ENCODE data around the gene AGPAT2. TPM values are rescaled to one million over a fixed set of nuclear protein-coding genes. Genes with fewer than 3 reads are reported as not detected.

AGPAT2 gene
- polyA plus RNA-seq: 100 to 1,000 TPM in 1 of 2 donors, 10 to 100 TPM in 1; 90.7 to 100 TPM

GRCh38 chr9:136686794-136687711, at the start of gene AGPAT2:
AGPAT2 (minus strand) TSS chr9:136687457; CDS start chr9:136687357, 100 bp downstream.
- Histone ChIP-seq H3K4me1 (ENCODE audit: control insufficient read depth in 2 of 2, insufficient read depth in 2 of 2, low read length in 1 of 2) (peaks cover 11 to 39% of the 10 kb centered on the region in 2 donors), H3K36me3 (ENCODE audit: control insufficient read depth in 2 of 2, insufficient read depth in 2 of 2, low read length in 1 of 2) (peaks cover 0 to 6% of the 10 kb centered on the region in 2 donors), H3K27me3 (ENCODE audit: control insufficient read depth in 1 of 2, insufficient read depth in 2 of 2, low read length in 2 of 2) (no peaks in the 10 kb centered on the region), H3K27ac (ENCODE audit: low read depth in 2 of 2, low read length in 1 of 2) (peak within 1 kb of the TSS; percentile 84 to 90), H3K9me3 (ENCODE audit: control insufficient read depth in 2 of 2, insufficient read depth in 1 of 2, low read depth in 1 of 2, low read length in 1 of 2) (no peaks in the 10 kb centered on the region), H3K4me3 (ENCODE audit: low read depth in 1 of 2, low read length in 2 of 2) (peak within 1 kb of the TSS; percentile 67 to 79)
- WGBS, 2 donors: 0 to 1% methylated on average over 79 to 105 of the region's 106 CpGs

- no peaks in the 10 kb centered on the region for H3K9me3 ChIP-seq (ENCODE audit: control insufficient read depth in 2 of 2, insufficient read depth in 1 of 2, low read depth in 1 of 2, low read length in 1 of 2)
- H3K4me1 ChIP-seq (ENCODE audit: control insufficient read depth in 2 of 2, insufficient read depth in 2 of 2, low read length in 1 of 2): peaks cover 0 to 1% of the 10 kb centered on the region in 2 donors
- H3K27me3 ChIP-seq (ENCODE audit: control insufficient read depth in 1 of 2, insufficient read depth in 2 of 2, low read length in 2 of 2): no peaks in the 10 kb centered on the region
- H3K4me3 ChIP-seq (ENCODE audit: low read depth in 1 of 2, low read length in 2 of 2): no peak overlapping the region
- H3K36me3 ChIP-seq (ENCODE audit: control insufficient read depth in 2 of 2, insufficient read depth in 2 of 2, low read length in 1 of 2): no peaks in the 10 kb centered on the region
- WGBS, 2 donors: 85 to 87% methylated on average over 20 to 21 of the region's 21 CpGs
- no peak overlapping the region for H3K27ac ChIP-seq (ENCODE audit: low read depth in 2 of 2, low read length in 1 of 2)
Observed at GRCh38 chr9:136735812-136736480, 48.7 kb upstream of the AGPAT2 start.

- WGBS, 2 donors: 82 to 84% methylated on average over 12 of the region's 12 CpGs
- H3K9me3 ChIP-seq (ENCODE audit: control insufficient read depth in 2 of 2, insufficient read depth in 1 of 2, low read depth in 1 of 2, low read length in 1 of 2): no peaks in the 10 kb centered on the region
- H3K27me3 ChIP-seq (ENCODE audit: control insufficient read depth in 1 of 2, insufficient read depth in 2 of 2, low read length in 2 of 2): no peaks in the 10 kb centered on the region
- H3K27ac ChIP-seq (ENCODE audit: low read depth in 2 of 2, low read length in 1 of 2): no peak overlapping the region
- no peaks in the 10 kb centered on the region for H3K4me1 ChIP-seq (ENCODE audit: control insufficient read depth in 2 of 2, insufficient read depth in 2 of 2, low read length in 1 of 2)
- H3K4me3 ChIP-seq (ENCODE audit: low read depth in 1 of 2, low read length in 2 of 2): no peak overlapping the region
- H3K36me3 ChIP-seq (ENCODE audit: control insufficient read depth in 2 of 2, insufficient read depth in 2 of 2, low read length in 1 of 2): no peaks in the 10 kb centered on the region
Observed at GRCh38 chr9:136734837-136735496, 47.7 kb upstream of the AGPAT2 start.

- 86 to 91% methylated on average over 12 of the region's 12 CpGs for WGBS, 2 donors
- Histone ChIP-seq H3K27ac (ENCODE audit: low read depth in 2 of 2, low read length in 1 of 2) (no peak overlapping the region), H3K27me3 (ENCODE audit: control insufficient read depth in 1 of 2, insufficient read depth in 2 of 2, low read length in 2 of 2) (no peaks in the 10 kb centered on the region), H3K9me3 (ENCODE audit: control insufficient read depth in 2 of 2, insufficient read depth in 1 of 2, low read depth in 1 of 2, low read length in 1 of 2) (no peaks in the 10 kb centered on the region), H3K4me3 (ENCODE audit: low read depth in 1 of 2, low read length in 2 of 2) (no peak overlapping the region), H3K4me1 (ENCODE audit: control insufficient read depth in 2 of 2, insufficient read depth in 2 of 2, low read length in 1 of 2) (peaks cover 3 to 5% of the 10 kb centered on the region in 2 donors), H3K36me3 (ENCODE audit: control insufficient read depth in 2 of 2, insufficient read depth in 2 of 2, low read length in 1 of 2) (no peaks in the 10 kb centered on the region)
Observed at GRCh38 chr9:136733611-136734010, 46.4 kb upstream of the AGPAT2 start.

GRCh38 chr9:136732444-136733178, 45.4 kb upstream of the AGPAT2 start:
- Histone ChIP-seq H3K36me3 (ENCODE audit: control insufficient read depth in 2 of 2, insufficient read depth in 2 of 2, low read length in 1 of 2) (no peaks in the 10 kb centered on the region), H3K4me3 (ENCODE audit: low read depth in 1 of 2, low read length in 2 of 2) (no peak overlapping the region), H3K4me1 (ENCODE audit: control insufficient read depth in 2 of 2, insufficient read depth in 2 of 2, low read length in 1 of 2) (peaks cover 3 to 5% of the 10 kb centered on the region in 2 donors), H3K27me3 (ENCODE audit: control insufficient read depth in 1 of 2, insufficient read depth in 2 of 2, low read length in 2 of 2) (no peaks in the 10 kb centered on the region), H3K9me3 (ENCODE audit: control insufficient read depth in 2 of 2, insufficient read depth in 1 of 2, low read depth in 1 of 2, low read length in 1 of 2) (no peaks in the 10 kb centered on the region), H3K27ac (ENCODE audit: low read depth in 2 of 2, low read length in 1 of 2) (no peak overlapping the region)
- WGBS, 2 donors: 67 to 68% methylated on average over 16 of the region's 16 CpGs

- Histone ChIP-seq H3K27ac (ENCODE audit: low read depth in 2 of 2, low read length in 1 of 2) (no peak overlapping the region), H3K4me1 (ENCODE audit: control insufficient read depth in 2 of 2, insufficient read depth in 2 of 2, low read length in 1 of 2) (peaks cover 3 to 18% of the 10 kb centered on the region in 2 donors), H3K36me3 (ENCODE audit: control insufficient read depth in 2 of 2, insufficient read depth in 2 of 2, low read length in 1 of 2) (peaks cover 4 to 12% of the 10 kb centered on the region in 2 donors), H3K9me3 (ENCODE audit: control insufficient read depth in 2 of 2, insufficient read depth in 1 of 2, low read depth in 1 of 2, low read length in 1 of 2) (no peaks in the 10 kb centered on the region), H3K27me3 (ENCODE audit: control insufficient read depth in 1 of 2, insufficient read depth in 2 of 2, low read length in 2 of 2) (no peaks in the 10 kb centered on the region), H3K4me3 (ENCODE audit: low read depth in 1 of 2, low read length in 2 of 2) (no peak overlapping the region)
- 91 to 100% methylated on average over 8 of the region's 8 CpGs for WGBS, 2 donors
Observed at GRCh38 chr9:136729926-136730325, 42.7 kb upstream of the AGPAT2 start.

- Histone ChIP-seq H3K36me3 (ENCODE audit: control insufficient read depth in 2 of 2, insufficient read depth in 2 of 2, low read length in 1 of 2) (peaks cover 8 to 18% of the 10 kb centered on the region in 2 donors), H3K27ac (ENCODE audit: low read depth in 2 of 2, low read length in 1 of 2) (no peak overlapping the region), H3K9me3 (ENCODE audit: control insufficient read depth in 2 of 2, insufficient read depth in 1 of 2, low read depth in 1 of 2, low read length in 1 of 2) (no peaks in the 10 kb centered on the region), H3K4me3 (ENCODE audit: low read depth in 1 of 2, low read length in 2 of 2) (peak overlapping the region in 1 of 2 donors; percentile 95), H3K4me1 (ENCODE audit: control insufficient read depth in 2 of 2, insufficient read depth in 2 of 2, low read length in 1 of 2) (peaks cover 3 to 18% of the 10 kb centered on the region in 2 donors), H3K27me3 (ENCODE audit: control insufficient read depth in 1 of 2, insufficient read depth in 2 of 2, low read length in 2 of 2) (no peaks in the 10 kb centered on the region)
- WGBS, 2 donors: 55 to 71% methylated on average over 7 of the region's 7 CpGs
Observed at GRCh38 chr9:136729144-136729543, 41.9 kb upstream of the AGPAT2 start.

- Histone ChIP-seq H3K36me3 (ENCODE audit: control insufficient read depth in 2 of 2, insufficient read depth in 2 of 2, low read length in 1 of 2) (peaks cover 8 to 23% of the 10 kb centered on the region in 2 donors), H3K27me3 (ENCODE audit: control insufficient read depth in 1 of 2, insufficient read depth in 2 of 2, low read length in 2 of 2) (no peaks in the 10 kb centered on the region), H3K4me1 (ENCODE audit: control insufficient read depth in 2 of 2, insufficient read depth in 2 of 2, low read length in 1 of 2) (peaks cover 3 to 20% of the 10 kb centered on the region in 2 donors), H3K27ac (ENCODE audit: low read depth in 2 of 2, low read length in 1 of 2) (peak overlapping the region; percentile 24 to 83), H3K4me3 (ENCODE audit: low read depth in 1 of 2, low read length in 2 of 2) (peak overlapping the region; percentile 90 to 95), H3K9me3 (ENCODE audit: control insufficient read depth in 2 of 2, insufficient read depth in 1 of 2, low read depth in 1 of 2, low read length in 1 of 2) (no peaks in the 10 kb centered on the region)
- 2 to 4% methylated on average over 51 to 53 of the region's 53 CpGs for WGBS, 2 donors
Observed at GRCh38 chr9:136728548-136729123, 41.4 kb upstream of the AGPAT2 start.
